GM10248 (cell line): ENCODE data around the gene ARHGAP26.

Experiments used
- CTCF ChIA-PET: fragments of 300-600 bp; sonication (Branson Sonifier 250); formaldehyde crosslinking; extraction: SDS; loops from one replicate; lab custom pipeline; 2021; ENCODE audit warnings: antibody characterized with exemption; lab: Yijun Ruan, JAX
- POLR2A ChIA-PET: fragments of 350-650 bp; sonication (Branson Sonifier 250); formaldehyde crosslinking; extraction: SDS; loops from one replicate; lab custom pipeline; 2020; ENCODE audit warnings: antibody characterized with exemption; lab: Yijun Ruan, JAX
- DNase-seq: peaks from one replicate; pipeline ENCODE4 v3.0.0; 2012; ENCODE audit errors: extremely low spot score
- TF ChIP-seq, protein P1 (sequence below): IDR thresholded peaks from 2 replicates; pipeline ENCODE4 v1.5.1; 2012; ENCODE audit warnings: mild to moderate bottlenecking, low read depth; ENCODE audit errors: extremely low read depth, missing control alignments, control extremely low read depth

The ARHGAP26 gene

GRCh38 chr5:142725231-142726187, 44.7 kb upstream of the ARHGAP26 start:
- CTCF ChIA-PET, result interaction anchor here (4.8 to 5.1 kb wide), 2 partner anchors 11 to 13 kb away, joined by 31 to 66 read pairs; no protein-coding TSS in a partner anchor
- POLR2A ChIA-PET, result no interaction called here
- TF ChIP-seq, protein P1, sequence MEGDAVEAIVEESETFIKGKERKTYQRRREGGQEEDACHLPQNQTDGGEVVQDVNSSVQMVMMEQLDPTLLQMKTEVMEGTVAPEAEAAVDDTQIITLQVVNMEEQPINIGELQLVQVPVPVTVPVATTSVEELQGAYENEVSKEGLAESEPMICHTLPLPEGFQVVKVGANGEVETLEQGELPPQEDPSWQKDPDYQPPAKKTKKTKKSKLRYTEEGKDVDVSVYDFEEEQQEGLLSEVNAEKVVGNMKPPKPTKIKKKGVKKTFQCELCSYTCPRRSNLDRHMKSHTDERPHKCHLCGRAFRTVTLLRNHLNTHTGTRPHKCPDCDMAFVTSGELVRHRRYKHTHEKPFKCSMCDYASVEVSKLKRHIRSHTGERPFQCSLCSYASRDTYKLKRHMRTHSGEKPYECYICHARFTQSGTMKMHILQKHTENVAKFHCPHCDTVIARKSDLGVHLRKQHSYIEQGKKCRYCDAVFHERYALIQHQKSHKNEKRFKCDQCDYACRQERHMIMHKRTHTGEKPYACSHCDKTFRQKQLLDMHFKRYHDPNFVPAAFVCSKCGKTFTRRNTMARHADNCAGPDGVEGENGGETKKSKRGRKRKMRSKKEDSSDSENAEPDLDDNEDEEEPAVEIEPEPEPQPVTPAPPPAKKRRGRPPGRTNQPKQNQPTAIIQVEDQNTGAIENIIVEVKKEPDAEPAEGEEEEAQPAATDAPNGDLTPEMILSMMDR, result no peak

GRCh38 chr5:142726188-142726731, 43.9 kb upstream of the ARHGAP26 start:
- ChIA-PET POLR2A (no interaction called here), CTCF (interaction anchor here (4.8 kb wide), 1 partner anchor 14 kb away, joined by 31 read pairs; no protein-coding TSS in a partner anchor)
- no peak for DNase-seq
- TF ChIP-seq, protein P1, result no peak

More at GRCh38 chr5:142725231-142726187, 44.7 kb upstream of the ARHGAP26 start:
- DNase-seq, result no peak

DNA sequence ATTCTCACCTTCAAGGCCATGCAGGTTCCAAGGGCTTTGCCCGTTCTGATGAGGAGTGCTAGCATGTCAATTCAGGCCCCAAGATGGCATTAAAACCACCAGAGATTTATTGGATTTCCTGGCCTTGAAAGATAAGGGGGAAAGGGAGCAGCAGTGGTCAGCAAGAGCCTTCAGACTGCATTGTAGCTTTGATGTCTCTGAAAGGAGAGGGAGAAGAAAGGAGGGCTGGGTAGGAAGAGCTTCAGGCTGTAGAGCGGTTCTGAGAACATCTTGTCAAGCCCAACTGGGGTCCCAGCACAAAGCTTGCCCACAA, 42.5 kb upstream of the ARHGAP26 start:
- TF ChIP-seq, protein P1, result no peak
- ChIA-PET POLR2A (no interaction called here), CTCF (interaction anchor here (1.4 to 7.2 kb wide), 5 partner anchors 9 to 44 kb away, joined by 3 to 37 read pairs (median 4); no protein-coding TSS in a partner anchor)
- no peak for DNase-seq

GRCh38 chr5:142735323-142736246, 34.6 kb upstream of the ARHGAP26 start:
- no peak for DNase-seq
- CTCF ChIA-PET, result interaction anchor here (1.4 to 7.8 kb wide), 4 partner anchors 10 to 23 kb away, joined by 4 to 40 read pairs (median 17); no protein-coding TSS in a partner anchor
- POLR2A ChIA-PET, result no interaction called here

DNA sequence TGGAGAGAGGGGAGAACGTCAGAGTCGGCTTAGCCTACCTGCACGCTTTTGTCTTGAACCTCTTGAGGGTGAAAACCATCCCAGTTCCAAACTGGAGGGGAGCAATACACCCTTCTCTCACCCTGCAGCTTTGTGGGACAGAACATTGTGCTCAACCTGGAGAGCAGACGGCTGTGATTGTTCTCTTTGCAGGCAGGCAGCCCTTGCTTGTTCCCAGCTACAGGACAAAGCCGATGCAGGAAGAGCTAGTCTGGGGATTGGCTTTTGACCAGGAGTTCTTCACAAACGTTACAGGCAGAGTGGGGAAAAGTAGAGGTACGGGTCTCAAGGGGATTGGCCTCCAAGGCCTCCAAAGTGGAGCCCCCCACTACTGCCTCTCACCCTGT, 33.9 kb upstream of the ARHGAP26 start:
- ChIA-PET CTCF (interaction anchor here (1.1 to 7.8 kb wide), 5 partner anchors 8 to 23 kb away, joined by 4 to 40 read pairs (median 4); no protein-coding TSS in a partner anchor), POLR2A (no interaction called here)
- DNase-seq, result no peak
- TF ChIP-seq, protein P1, result no peak

More at GRCh38 chr5:142735323-142736246, 34.6 kb upstream of the ARHGAP26 start:
- TF ChIP-seq, protein P1, result no peak
